SHP77 treated with DMSO at 0.1 percent for 48 hours (cell line): ENCODE data around the gene TSEN54.
"Not testable (repeated sequence)": the region's sequence is repeated elsewhere in the genome, so short reads cannot be mapped to it uniquely, and the experiment has no call there.

ENCODE experiments used
- DNase-seq: peaks from one replicate; lab custom pipeline; 2025; lab: John Stamatoyannopoulos, UW

Gene TSEN54

DNA sequence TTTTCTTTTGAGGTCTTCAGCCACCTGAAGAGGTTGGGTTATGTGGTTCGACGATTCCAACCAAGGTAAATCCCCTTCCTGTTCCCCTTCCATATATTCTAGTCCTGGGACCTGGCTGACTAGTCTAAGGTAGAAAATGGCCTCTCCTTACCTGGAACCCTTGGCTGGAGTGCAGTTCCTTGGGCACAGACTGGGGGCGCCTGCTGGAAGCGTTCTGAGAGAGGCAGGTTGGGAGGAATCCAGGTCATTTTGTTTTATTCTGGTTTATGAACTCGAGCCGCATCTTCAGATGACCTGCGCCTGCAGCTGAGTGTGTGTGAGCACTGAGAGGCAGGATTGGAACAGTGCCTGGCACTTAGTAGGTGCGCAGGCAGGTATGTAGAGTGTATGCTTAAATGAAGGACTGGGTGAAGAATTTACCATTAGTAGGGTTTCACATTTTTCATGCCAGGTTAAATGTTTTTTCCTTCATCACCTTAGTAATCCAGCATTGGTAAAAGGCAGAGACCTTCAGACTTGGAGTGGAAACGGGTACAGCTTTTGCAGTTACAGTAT is 2.7 kb downstream of the TSEN54 start:
- no peak for DNase-seq

DNA sequence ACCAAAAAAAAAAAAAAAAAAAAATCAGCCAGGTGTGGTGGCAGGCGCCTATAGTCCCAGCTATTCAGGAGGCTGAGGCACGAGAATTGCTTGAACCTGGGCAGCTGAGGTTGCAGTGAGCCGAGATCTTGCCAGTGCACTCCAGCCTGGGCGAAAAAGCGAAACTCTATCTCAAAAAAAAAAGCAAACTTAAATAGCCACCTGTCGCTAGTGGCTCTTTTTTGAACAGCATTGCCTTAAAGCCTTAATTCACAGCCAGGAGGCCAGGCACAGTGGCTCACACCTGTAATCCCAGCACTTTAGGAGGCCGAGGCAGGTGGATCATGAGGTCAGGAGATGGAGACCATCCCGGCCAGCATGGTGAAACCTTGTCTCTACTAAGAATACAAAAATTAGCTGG is 4.1 kb downstream of the TSEN54 start:
- not testable (repeated sequence) for DNase-seq

DNA sequence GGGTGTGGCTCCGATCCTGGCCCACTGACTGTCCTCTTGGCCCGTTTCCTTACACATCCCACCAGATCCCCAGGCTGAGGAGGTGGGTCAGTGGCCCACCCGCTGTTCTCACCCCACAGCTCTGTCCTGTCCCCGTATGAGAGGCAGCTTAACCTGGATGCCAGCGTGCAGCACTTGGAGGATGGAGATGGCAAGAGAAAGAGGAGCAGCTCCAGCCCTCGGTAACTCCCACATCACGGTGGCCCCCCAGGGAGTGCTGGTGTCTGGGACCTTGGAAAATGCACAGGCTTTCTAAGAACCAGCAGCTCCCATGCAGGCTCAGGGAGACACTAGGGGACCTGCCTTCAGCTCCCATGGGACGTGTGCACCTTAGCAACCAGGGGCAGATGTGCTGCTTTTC is 5.0 kb downstream of the TSEN54 start:
- DNase-seq: no peak

DNA sequence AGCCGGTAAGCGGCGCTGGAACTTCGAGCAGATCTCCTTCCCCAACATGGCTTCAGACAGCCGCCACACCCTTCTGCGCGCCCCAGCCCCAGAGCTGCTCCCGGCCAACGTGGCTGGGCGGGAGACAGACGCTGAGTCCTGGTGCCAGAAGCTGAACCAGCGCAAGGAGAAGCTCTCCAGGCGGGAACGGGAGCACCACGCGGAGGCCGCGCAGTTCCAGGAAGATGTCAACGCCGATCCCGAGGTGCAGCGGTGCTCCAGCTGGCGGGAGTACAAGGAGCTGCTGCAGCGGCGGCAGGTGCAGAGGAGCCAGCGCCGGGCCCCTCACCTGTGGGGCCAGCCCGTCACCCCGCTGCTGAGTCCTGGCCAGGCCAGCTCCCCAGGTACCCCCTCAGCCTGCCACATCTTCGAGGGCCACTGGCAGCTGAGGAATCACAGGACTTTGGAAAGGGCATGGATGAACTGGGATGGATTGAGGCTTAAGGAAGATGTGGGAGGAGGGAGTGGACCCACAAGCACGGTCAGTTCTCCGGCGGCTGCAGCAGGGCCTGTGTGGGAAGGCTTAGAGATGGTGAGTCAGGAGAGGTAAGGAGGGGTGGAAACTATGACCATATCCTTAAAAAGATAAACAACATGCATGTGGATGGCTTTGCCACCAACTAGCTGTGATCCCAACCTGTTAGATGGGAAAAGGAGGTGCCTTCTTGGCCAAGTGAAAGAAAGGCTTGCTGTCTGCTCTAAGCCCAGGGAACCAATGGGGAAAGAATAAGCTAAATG is 5.8 kb downstream of the TSEN54 start:
- no peak for DNase-seq

DNA sequence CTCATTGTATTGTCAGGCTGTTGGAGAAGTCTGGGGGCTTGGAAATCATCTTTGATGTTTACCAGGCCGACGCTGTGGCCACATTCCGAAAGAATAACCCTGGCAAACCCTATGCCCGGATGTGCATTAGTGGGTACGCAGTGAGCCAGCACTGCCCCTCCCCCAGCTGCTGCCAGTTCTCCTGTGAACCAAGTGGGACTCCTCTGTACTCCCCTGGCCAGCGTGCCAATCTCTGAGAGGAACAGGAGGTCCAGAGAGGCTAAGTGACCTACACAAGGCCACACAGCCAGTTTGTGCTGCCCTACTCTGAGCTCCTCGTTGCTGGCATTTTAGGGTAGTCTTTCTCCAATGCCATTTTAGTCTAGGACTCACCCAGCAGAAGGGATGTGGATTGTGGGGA is 7.3 kb downstream of the TSEN54 start:
- no peak for DNase-seq

DNA sequence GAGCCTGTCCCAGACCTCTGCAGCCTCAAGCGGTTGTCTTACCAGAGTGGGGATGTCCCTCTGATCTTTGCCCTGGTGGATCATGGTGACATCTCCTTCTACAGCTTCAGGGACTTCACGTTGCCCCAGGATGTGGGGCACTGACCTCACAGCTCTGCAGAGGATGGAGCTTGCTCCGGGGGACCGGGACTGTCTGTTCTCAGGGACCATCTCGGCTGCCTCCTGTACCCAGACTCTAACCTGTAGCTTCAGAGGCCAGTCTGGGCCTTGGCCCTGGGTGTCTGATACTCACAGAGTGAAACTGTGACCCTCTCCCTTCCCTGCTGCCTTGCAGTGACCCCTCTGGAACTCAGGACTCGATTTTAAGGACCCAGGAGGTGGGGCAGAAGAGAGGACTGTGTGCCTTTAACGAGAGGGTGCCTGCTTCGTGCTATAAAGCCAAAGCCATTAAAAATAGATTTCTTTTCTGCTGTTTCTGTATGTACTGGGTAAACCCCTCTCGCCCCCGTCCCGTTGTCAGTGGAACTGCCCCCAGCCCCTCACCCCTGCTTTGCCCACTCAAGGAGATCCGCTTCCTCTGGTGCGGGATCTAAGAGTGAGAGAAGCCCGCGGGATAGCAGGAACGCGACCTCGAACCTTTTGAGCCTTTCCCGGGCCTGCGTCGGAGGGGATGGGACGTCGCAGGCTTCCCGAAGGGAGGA is 8.1 kb downstream of the TSEN54 start:
- no peak for DNase-seq

DNA sequence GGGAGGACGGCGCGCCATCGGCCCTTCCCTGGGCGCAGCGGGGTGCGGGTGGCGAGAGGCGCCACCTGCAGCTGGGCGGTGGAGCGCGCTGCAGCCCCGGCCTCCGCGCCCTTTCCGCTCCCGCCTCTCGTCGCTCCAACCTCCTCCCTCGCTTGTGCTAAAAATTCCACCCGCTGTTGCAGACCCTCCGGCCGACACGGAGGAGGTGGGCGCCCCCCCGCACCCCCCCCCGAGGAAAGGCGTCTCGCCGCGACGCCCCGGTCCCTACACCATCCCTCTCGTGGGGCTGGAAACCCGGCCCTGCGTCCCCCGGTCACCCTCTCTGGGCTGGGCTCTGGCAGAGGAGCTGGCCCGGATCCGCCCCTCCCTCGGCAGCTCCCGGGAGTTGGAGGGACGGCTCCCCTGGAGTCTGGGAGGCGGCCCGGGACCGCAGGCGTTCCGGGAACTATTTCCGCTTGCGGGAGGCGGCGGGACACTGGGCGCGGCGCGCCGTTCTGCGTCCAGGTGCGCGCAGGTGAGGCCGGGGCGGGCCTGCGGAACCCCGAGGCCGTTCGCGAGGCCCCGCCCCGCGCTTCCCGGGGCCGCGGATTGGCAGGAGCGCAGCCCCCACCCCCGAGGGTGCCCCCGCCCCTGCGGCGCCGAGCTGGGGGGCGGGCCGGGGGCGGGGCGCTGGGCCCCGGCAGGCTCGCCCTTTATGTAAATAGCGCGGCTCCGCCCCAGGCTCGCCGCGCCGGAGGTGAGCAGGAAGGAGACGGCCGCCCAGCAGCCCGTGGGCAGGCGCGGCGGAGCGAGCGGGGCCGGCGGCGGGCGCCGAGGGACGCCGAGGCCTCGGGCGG is 8.9 kb downstream of the TSEN54 start, which contains the start of gene LLGL2:
LLGL2 (plus strand) TSS at position 728 of the 836 bp plus-strand sequence. CDS start 17,730 bp downstream, outside the sequence.
- peak; percentile 78 for DNase-seq

DNA sequence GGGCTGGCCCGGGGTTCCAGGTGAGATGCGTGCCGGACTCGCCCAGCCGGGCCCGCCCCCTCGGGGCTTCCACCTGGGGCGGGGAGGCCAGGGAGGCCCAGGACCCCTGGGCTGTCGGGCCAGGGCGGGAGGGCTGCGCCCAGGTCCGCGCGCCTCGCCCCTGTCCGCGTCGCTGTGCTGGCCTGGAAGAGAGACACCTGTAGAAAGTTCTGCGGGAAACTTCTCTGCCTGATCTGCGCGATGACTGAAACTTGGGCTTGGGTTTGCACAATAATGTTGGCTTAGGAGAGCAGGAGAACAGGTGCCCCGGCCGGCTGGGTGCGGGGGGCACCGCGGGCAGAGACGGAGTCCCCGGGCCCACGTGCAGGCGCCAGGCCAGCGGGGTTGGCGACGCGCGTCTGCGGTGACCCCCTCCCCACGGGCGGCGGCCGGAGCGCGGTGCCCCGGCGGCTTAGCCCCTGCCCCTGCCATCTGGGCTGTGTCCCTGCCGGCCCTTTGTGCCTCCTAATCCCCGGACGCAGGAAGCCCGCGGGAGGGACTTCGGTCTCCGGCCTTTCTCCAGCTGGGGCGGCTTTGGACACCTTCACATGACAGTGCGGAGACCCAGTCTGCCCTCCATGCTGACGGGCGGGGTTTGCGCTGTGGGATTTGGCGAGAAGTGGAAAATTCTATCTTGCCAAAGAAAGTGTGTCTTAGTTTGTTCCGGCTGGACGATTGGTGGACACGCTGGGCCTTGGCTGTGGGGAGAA is 9.7 kb downstream of the TSEN54 start:
- no peak for DNase-seq

DNA sequence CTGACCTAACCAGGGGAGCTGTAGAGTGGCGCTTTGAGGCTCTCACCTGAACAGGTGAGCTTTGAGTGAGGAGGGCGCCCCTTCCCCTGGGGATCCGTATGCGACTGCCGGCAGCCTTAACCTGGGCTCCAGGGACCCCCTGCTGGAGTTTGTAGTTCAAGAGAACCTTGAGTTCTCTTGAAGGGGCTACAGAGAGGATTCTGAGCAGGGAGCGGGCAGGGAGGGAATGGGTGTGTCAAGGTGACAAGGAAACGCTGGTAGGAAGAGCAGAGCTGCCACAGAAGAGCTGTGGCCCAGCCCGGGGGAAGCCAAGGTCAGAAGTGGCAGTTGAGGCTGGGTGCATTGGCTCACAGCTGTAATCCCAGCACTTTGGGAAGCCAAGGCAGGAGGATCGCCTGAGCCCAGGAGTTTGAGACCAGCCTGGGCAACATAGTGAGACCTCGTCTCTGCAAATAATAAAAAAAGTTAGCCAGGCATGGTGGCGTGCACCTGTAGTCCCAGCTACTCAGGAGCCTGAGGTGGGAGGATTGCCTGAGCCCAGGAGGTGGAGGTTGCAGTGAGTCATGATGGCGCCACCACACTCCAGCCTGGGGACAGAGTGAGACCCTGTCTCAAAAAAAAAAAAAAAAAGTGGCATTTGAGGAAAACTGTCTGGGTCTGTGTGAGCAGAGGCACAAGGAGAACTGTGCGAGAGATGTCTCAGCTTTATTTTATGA is 10.4 kb downstream of the TSEN54 start:
- DNase-seq: no peak

DNA sequence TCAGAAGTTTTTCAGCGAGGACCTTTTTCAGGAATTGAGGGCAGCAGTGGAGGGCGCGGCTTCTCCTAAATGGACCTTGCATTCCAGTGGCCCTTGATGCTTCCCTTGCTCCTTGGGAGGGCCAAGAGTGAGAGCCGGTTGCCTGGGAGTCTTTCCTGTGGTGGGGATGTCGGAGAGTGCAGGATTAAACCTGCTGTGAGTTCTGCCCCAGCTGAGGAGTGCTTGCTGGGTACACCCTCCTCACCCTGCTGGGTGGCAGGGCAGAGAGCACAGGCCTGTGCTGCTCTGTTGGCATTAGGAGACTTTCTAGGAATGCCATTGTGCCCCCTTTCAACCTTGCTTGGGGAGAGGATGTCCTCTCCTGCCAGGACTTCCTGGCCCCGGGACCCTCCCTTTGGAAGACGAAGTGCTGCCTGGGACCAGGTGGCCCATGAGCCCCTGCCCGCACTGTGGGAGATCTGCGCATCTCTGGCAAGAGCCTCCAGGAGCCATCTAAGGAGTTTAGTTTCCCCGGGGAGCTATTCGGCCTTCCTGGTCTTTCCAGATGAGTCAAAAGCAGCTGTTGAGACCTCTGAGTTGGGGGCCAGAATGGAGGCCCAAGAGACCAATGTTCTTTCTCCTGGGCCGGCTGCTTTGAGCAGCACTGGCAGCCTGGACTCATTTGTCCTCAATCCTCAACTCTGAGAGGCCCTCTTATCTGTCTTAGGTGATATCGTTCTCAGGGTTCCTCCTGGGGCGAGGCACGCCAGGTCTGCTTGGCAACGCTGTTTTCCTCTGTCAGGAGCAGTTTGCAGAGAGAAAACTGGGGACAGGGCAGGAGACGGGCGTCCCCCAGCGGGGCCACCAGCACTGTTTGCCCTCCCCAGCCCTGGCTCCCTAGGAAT is 14.8 kb downstream of the TSEN54 start:
- DNase-seq: no peak

DNA sequence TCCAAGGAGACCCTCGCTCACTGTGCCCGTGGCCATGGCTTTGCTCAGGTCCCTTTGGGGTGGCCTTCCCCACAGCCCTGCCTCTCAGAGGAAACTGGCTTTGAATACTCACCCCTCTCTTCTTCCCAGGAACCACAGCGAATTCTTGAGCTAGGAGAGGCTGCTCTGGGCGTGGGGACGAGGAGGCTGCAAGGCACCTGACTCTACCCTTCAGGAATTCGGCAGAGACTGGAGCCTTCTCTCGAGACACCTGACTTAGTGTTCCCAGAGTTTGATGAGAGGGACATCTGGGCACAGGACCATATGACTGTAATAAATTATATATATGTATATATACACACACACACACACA is 15.4 kb downstream of the TSEN54 start:
- DNase-seq: no peak

DNA sequence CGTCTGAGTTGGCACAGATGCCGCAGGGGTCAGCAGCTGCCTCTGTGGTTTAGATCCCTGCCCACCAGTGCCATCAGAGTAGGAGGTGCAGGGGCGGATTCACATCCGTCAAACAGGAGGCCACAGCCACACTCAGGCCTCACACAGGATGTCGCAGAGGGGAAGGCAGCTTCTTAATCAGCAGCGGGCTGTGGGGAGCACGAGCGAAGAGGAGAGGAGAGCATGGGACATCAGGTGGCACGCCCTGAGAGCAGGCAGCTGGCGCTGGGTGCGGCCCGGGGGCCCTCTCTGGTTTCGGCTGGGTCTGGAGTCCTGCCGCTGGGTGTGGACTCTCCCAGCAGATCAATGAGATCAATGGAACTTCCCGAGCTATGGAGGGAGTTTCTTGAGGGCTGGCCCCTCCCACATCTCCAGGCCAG is 18.8 kb downstream of the TSEN54 start:
- no peak for DNase-seq

DNA sequence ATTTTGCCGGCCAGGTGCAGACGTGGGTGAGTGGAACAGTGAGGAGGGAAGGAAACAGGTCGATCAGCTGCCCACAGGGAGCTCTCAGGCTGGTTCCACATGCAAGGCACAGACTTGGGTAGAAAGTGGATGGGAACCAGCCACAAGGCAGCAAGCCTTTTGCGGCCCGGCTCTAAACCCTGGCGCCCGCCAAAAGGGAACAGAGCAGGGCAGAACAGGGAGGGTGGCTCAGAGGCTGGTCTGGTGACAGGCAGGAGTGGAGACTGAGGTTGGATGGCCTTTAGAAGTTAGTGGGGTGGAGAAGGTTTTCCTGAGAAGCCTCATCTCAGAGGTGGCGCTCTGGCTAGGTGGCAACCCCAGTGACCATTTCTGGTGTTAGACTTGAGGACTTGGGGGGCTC is 19.5 kb downstream of the TSEN54 start:
- DNase-seq: no peak

DNA sequence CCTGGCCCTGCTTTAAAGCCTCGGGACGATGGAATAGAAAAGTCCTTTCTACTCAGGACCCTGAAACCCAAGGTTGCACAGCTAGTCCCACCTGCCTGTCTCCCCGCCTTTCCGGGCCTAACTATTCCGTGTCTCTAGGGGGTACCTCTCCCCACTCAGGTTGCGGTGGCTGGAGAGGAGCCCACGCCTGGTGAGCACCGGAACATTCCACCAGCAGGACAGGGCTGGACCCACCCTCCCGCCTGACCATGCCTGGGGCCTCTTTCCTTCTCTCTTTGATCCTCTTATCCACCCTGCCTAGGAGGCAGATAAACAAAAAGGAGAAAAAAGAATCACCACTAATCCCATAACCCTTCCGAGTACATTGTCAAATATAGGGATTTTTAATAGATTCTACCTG is 20.0 kb downstream of the TSEN54 start:
- DNase-seq: no peak

DNA sequence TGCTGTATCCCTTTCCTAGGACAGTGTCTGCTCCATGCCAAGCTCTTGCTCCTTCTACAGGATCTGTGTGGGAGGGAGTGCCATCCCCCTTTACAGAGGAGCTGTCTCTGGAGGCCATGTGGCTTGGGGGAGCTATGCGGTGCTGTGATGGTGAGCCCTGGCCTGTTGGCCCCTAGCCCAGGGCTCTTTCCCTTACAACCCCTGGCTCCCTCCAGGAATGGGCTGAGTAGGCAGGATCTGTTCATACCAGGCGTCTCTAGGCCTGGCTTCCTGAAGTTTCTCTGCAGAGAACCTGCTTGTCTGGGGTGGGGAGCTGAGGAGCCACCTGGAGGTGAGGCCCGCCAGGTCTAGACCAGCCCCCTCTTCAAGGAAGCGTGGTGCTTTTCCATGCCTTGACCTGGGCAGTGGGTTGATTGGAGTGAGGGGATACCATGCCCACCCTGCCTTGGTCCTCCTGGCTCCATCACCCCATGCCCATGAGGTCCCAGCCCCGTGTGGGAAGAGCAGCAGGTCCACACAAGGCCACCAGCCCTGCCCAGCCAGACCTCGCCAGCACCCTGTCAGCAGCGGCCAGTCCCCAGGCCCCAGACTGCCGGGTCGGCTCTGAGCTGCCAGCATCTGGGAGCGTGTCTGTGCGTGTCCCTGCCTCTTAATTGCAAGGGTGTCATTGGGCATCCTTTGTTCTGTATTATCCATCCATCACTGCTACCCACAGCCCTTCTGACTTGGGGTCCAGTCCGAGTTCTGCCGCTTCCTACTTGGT is 23.8 kb downstream of the TSEN54 start:
- DNase-seq: no peak

DNA sequence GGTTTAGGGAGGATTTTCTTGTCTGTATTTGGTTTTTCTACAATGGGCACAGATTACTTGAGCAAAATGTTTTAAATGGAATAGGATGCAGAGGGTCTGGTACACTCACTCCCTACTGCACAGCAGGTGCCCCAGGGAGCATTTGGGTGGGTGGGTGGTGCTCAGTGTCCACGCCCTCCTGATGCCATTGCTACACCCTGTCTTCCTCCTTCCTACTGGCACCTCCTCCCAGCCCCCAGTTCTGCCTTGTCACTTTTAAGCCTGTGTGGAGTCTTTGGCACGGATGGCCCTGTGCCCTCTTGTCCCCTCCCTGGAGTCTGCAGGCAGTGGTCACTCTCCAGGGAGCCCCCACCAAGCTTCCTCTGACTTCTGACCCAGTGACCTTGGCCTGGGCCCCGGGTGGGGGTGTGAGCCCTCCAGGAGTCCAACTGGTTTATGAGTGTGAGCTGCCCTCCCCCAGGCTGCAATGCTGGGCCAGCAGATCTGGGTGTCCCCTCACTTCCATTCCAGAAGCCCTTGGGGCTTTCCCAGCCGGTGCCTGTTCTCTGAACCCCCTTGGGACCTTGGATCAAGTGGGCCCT is 24.7 kb downstream of the TSEN54 start:
- no peak for DNase-seq

DNA sequence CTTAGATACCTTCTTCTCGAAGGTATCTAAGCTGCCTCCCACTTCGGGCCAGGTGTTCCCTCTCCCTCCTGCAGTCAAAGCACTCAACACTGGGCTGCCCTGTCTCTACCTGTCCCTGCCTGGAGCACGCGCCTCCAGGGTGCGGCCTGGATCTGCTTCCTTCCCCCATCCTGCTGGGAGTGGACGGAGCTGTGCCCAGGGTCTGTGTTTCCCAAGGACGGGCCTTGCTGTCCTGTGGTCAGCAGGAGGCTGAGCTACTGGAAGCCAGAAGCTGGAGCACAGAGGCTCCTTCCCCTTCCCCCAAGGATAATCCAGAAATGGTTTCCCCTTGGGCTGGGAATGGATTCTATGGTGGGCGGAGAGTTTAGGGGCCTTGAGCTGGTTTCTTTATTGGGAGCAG is 25.9 kb downstream of the TSEN54 start:
- DNase-seq: no peak

DNA sequence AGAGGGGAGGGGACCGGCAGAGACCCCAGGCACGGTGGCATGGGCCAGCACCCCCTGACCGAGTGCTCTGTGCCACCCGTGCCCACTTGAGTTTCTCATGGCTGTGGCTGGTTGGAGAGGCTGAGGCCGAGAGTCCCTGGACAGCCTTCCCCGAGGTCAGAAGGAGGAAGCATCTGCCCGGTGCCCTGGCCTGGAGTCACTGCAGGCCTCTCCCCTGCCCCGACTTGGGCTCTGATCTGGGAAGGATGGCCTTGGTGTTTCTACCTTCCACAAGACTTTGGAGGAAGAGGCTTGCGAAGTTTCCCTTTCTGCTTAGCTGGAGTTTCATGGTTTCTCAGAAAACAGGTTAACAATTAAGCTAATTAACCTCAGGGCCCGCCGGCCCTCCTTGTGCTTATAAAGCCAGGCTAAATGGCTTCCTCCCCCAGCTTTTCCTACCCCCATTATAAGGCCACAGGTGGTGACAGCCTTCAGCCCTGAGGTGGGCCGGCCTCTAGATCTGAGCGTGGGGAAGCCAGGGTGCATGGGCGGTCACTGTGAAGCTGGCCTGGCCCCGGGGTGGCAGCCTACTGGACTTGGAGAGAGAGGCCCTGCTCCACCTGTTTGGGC is 26.5 kb downstream of the TSEN54 start:
- DNase-seq: no peak
